SH-SY5Y (cell line): ENCODE data around the gene HERC2.

Source experiments
- GATA2 ChIP-seq: IDR thresholded peaks from 2 replicates; pipeline ENCODE4 v1.6.1; 2011; ENCODE audit warnings: mild to moderate bottlenecking, low read depth, low read length
- GATA3 ChIP-seq: IDR thresholded peaks from 2 replicates; pipeline ENCODE4 v1.6.1; 2011; ENCODE audit warnings: low read depth, mild to moderate bottlenecking, low read length, moderate library complexity

DNA sequence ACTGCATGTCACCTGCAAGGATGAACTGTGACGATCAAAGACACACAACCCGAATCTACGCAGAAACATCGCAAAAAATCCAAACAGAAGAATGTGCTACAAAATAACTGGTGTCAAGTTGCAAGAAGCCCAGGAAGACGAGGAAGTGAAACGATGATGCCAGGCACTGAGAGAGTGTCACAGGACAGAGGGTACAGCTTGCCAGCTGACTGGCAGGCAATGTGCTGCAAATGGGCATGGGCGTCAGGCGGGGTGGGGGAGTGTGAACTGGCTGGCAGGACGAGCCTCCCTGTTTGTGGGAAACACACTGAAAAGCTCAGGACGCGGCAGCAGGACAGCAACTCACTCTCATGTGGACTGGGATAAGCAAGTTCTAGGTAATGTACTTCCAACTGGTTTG lies 193.9 kb downstream of the HERC2 start:
- TF ChIP-seq GATA2 (no peak), GATA3 (no peak)
